PC-3 (cell line): Measurements from ENCODE around the gene EHHADH. TPM values are rescaled to one million over a fixed set of nuclear protein-coding genes. Genes with fewer than 3 reads are reported as not detected.

Experiments
- ATAC-seq: fragments of 200-7000 bp; cut with Tn5 transposase; 2 replicates; pipeline ENCODE4 v1.9.1; 2020; ENCODE audit warnings: mild to moderate bottlenecking, moderate library complexity
- BruUV-seq: library from RNA; stranded (reverse); fragments of 400-500 nt; replicated peaks from 2 replicates; lab custom pipeline; 2021; lab: Mats Ljungman, UMichigan
- CTCF ChIA-PET: fragments of 300-600 bp; sonication (Branson Sonifier 250); formaldehyde crosslinking; loops from one replicate; lab custom pipeline; 2022; ENCODE audit warnings: antibody characterized with exemption; lab: Charles Lee
- POLR2A ChIA-PET: fragments of 300-600 bp; sonication (Branson Sonifier 250); formaldehyde crosslinking; loops from one replicate; lab custom pipeline; 2022; ENCODE audit warnings: antibody characterized with exemption; ENCODE audit not compliant: unreplicated experiment; lab: Charles Lee
- DNase-seq: peaks from one replicate; pipeline ENCODE4 v3.0.0-alpha.2; 2015
- H2AFZ ChIP-seq: fragments of 300-600 bp; sonication (generic); 2 replicates; pipeline ENCODE4 v1.6.0; 2016; ENCODE audit warnings: antibody characterized with exemption, low read length
- H3F3A ChIP-seq: fragments of 300-600 bp; sonication (generic); one replicate; pipeline ENCODE4 v1.6.0; 2017; ENCODE audit warnings: antibody characterized with exemption, low read length, control low read depth, mild to moderate bottlenecking; ENCODE audit not compliant: unreplicated experiment
- H3K27ac ChIP-seq: fragments of 300-600 bp; sonication (generic); 2 replicates; pipeline ENCODE4 v1.5.1; 2016; ENCODE audit warnings: mild to moderate bottlenecking, low read length
- H3K27me3 ChIP-seq: fragments of 300-600 bp; sonication (generic); 2 replicates; pipeline ENCODE4 v1.6.1; 2016; ENCODE audit warnings: low read length, mixed read lengths
- H3K36me3 ChIP-seq: fragments of 300-600 bp; sonication (generic); 2 replicates; pipeline ENCODE4 v1.6.1; 2016; ENCODE audit warnings: low read depth, mixed run types, low read length, mixed read lengths
- H3K4me1 ChIP-seq: fragments of 300-600 bp; sonication (generic); 2 replicates; pipeline ENCODE4 v1.5.1; 2016; ENCODE audit warnings: low read length; ENCODE audit not compliant: insufficient read depth
- H3K4me2 ChIP-seq: fragments of 300-600 bp; sonication (generic); 2 replicates; pipeline ENCODE4 v1.6.0; 2016; ENCODE audit warnings: low read length
- H3K4me3 ChIP-seq: fragments of 300-600 bp; sonication (generic); 2 replicates; pipeline ENCODE4 v1.5.1; 2016; ENCODE audit warnings: mild to moderate bottlenecking, low read length, mixed read lengths
- H3K79me2 ChIP-seq: fragments of 300-600 bp; sonication (generic); 2 replicates; pipeline ENCODE4 v1.6.1; 2017; ENCODE audit warnings: low read length, mixed read lengths
- H3K9ac ChIP-seq: fragments of 300-600 bp; sonication (generic); 2 replicates; pipeline ENCODE4 v1.6.0; 2016; ENCODE audit warnings: mild to moderate bottlenecking, low read length
- H3K9me2 ChIP-seq: fragments of 300-600 bp; sonication (generic); replicated peaks from 2 replicates; pipeline ENCODE4 v1.6.1; 2016; ENCODE audit warnings: mixed run types, low read length, mixed read lengths
- H3K9me3 ChIP-seq: fragments of 300-600 bp; sonication (generic); 2 replicates; pipeline ENCODE4 v1.6.1; 2016; ENCODE audit warnings: low read length, mixed read lengths
- H4K20me1 ChIP-seq: fragments of 300-600 bp; sonication (generic); 2 replicates; pipeline ENCODE4 v1.6.1; 2016; ENCODE audit warnings: low read length, mixed read lengths
- CTCF ChIP-seq: fragments of 300-600 bp; sonication (generic); conservative IDR thresholded peaks from 2 replicates; pipeline ENCODE4 v1.5.1; 2017; ENCODE audit warnings: antibody characterized with exemption, low read depth, mild to moderate bottlenecking, low read length
- EZH2 ChIP-seq: fragments of 300-600 bp; sonication (generic); IDR thresholded peaks from one replicate; pipeline ENCODE4 v1.6.1; 2017; ENCODE audit warnings: antibody characterized with exemption, mild to moderate bottlenecking, low read length; ENCODE audit not compliant: unreplicated experiment
- EZH2phosphoT487 ChIP-seq: fragments of 300-600 bp; sonication (generic); IDR thresholded peaks from 2 replicates; pipeline ENCODE4 v1.6.1; 2018; ENCODE audit warnings: mild to moderate bottlenecking, antibody characterized with exemption, low read length, borderline replicate concordance
- intact Hi-C: fragments of 100-400 bp; cut with micrococcal nuclease; formaldehyde crosslinking; loops from 2 replicates; pipeline ENCODE4 v1.9.0; 2023
- total RNA-seq: library from RNA; depleted of rRNA; stranded (reverse); fragments of >200 nt; gene quantifications from 2 replicates; pipeline ENCODE4 v1.2.3, GENCODE V29; 2014

The EHHADH gene
- total RNA-seq, 1 experiment from 2014 or later = 7.1 TPM

- BruUV-seq = no TSS peak
- DNase-seq = no peak
- Histone ChIP-seq H3K9me2 (no peaks in the 10 kb centered on the region), H3K79me2 (no peaks in the 10 kb centered on the region), H3K4me1 (no peaks in the 10 kb centered on the region), H3K9me3 (no peaks in the 10 kb centered on the region), H4K20me1 (no peaks in the 10 kb centered on the region), H3K27me3 (peaks cover 90% of the 10 kb centered on the region), H3F3A (no peaks in the 10 kb centered on the region), H2AFZ (no peak overlapping the region), H3K4me2 (no peak overlapping the region), H3K4me3 (no peak overlapping the region), H3K27ac (no peak overlapping the region), H3K36me3 (no peaks in the 10 kb centered on the region), H3K9ac (no peak overlapping the region)
- intact Hi-C loops = no loop called here
- TF ChIP-seq CTCF (no peak), EZH2 (no peak), EZH2phosphoT487 (no peak)
- POLR2A ChIA-PET = interaction anchor here (0.7 kb wide), 1 partner anchor 100 kb away, joined by 3 read pairs; no protein-coding TSS in a partner anchor
- CTCF ChIA-PET = interaction anchor here (0.5 kb wide), 1 partner anchor 34 kb away, joined by 5 read pairs; no protein-coding TSS in a partner anchor
- no peak for ATAC-seq
Observed at GRCh38 chr3:185157347-185157746, 96.5 kb downstream of the EHHADH start.

- intact Hi-C loops = no loop called here
- H3K4me1 ChIP-seq = no peaks in the 10 kb centered on the region
- no peak overlapping the region for H2AFZ ChIP-seq
- no peak overlapping the region for H3K27ac ChIP-seq
- no peaks in the 10 kb centered on the region for H3K9me2 ChIP-seq
- H3F3A ChIP-seq = no peaks in the 10 kb centered on the region
- peaks cover 90% of the 10 kb centered on the region for H3K27me3 ChIP-seq
- H4K20me1 ChIP-seq = no peaks in the 10 kb centered on the region
- no peak overlapping the region for H3K4me2 ChIP-seq
- DNase-seq (no peak), ATAC-seq (no peak)
- no peak overlapping the region for H3K9ac ChIP-seq
- no TSS peak for BruUV-seq
- no peak overlapping the region for H3K4me3 ChIP-seq
- H3K79me2 ChIP-seq = no peaks in the 10 kb centered on the region
- ChIA-PET CTCF (no interaction called here), POLR2A (no interaction called here)
- no peaks in the 10 kb centered on the region for H3K36me3 ChIP-seq
- TF ChIP-seq CTCF = no peak
- no peak for TF ChIP-seq EZH2
- no peak for TF ChIP-seq EZH2phosphoT487
- no peaks in the 10 kb centered on the region for H3K9me3 ChIP-seq
Observed at GRCh38 chr3:185155678-185156077, 98.2 kb downstream of the EHHADH start.

GRCh38 chr3:185153861-185154629, 99.8 kb downstream of the EHHADH start:
- ATAC-seq = no peak

More at GRCh38 chr3:185153861-185154629, 99.8 kb downstream of the EHHADH start:
- H3K4me3 ChIP-seq = no peak overlapping the region
- H3K9me3 ChIP-seq = no peaks in the 10 kb centered on the region
- no peak overlapping the region for H2AFZ ChIP-seq
- intact Hi-C loops = no loop called here
- H3F3A ChIP-seq = no peaks in the 10 kb centered on the region
- no TSS peak for BruUV-seq
- no peaks in the 10 kb centered on the region for H4K20me1 ChIP-seq
- no peaks in the 10 kb centered on the region for H3K36me3 ChIP-seq
- ChIA-PET CTCF (no interaction called here), POLR2A (no interaction called here)
- H3K79me2 ChIP-seq = no peaks in the 10 kb centered on the region
- TF ChIP-seq CTCF = no peak
- TF ChIP-seq EZH2 = no peak
- no peak for TF ChIP-seq EZH2phosphoT487
- no peak for DNase-seq
- H3K27me3 ChIP-seq = peaks cover 93% of the 10 kb centered on the region
- no peaks in the 10 kb centered on the region for H3K4me1 ChIP-seq
- H3K4me2 ChIP-seq = no peak overlapping the region
- H3K9me2 ChIP-seq = no peaks in the 10 kb centered on the region
- H3K27ac ChIP-seq = no peak overlapping the region
- no peak overlapping the region for H3K9ac ChIP-seq
